GM23338 (cell line): ENCODE measurements around the gene PTPRJ. TPM values are rescaled to one million over a fixed set of nuclear protein-coding genes. Genes with fewer than 3 reads are reported as not detected.

ENCODE experiments used
- ATAC-seq: fragments of 200-7000 bp; cut with Tn5 transposase; 3 replicates; pipeline ENCODE4 v1.9.1; 2020
- DNase-seq: peaks from one replicate; pipeline ENCODE4 v3.0.0-alpha.2; 2015; ENCODE audit warnings: low spot score
- H2AFZ ChIP-seq: fragments of 200-600 bp; sonication (generic); 2 replicates; pipeline ENCODE4 v1.8.0; 2016; ENCODE audit warnings: antibody characterized with exemption, mild to moderate bottlenecking, moderate library complexity
- H3F3A ChIP-seq: fragments of 200-600 bp; sonication (generic); replicated peaks from 2 replicates; pipeline ENCODE4 v1.8.0; 2017; ENCODE audit warnings: antibody characterized with exemption, mixed run types, low read depth
- H3K27ac ChIP-seq: fragments of 200-600 bp; sonication (generic); 2 replicates; pipeline ENCODE4 v1.6.1; 2016; ENCODE audit warnings: low read depth
- H3K27me3 ChIP-seq: fragments of 200-600 bp; sonication (generic); 2 replicates; pipeline ENCODE4 v1.8.0; 2016; ENCODE audit warnings: mild to moderate bottlenecking, mixed run types, moderate library complexity; ENCODE audit not compliant: insufficient read depth
- H3K36me3 ChIP-seq: fragments of 200-600 bp; sonication (generic); 2 replicates; pipeline ENCODE4 v1.8.0; 2016; ENCODE audit warnings: mild to moderate bottlenecking; ENCODE audit not compliant: insufficient read depth
- H3K4me1 ChIP-seq: fragments of 200-600 bp; sonication (generic); 2 replicates; pipeline ENCODE4 v1.8.0; 2016; ENCODE audit warnings: mild to moderate bottlenecking, moderate library complexity; ENCODE audit not compliant: insufficient read depth
- H3K4me2 ChIP-seq: fragments of 200-600 bp; sonication (generic); 2 replicates; pipeline ENCODE4 v1.7.1; 2017; ENCODE audit warnings: mixed run types
- H3K4me3 ChIP-seq: fragments of 200-600 bp; sonication (generic); 2 replicates; pipeline ENCODE4 v1.6.1; 2016; ENCODE audit warnings: mixed run types
- H3K79me2 ChIP-seq: fragments of 200-600 bp; sonication (generic); replicated peaks from 2 replicates; pipeline ENCODE4 v1.8.0; 2017; ENCODE audit warnings: mild to moderate bottlenecking; ENCODE audit not compliant: insufficient read depth
- H3K9me2 ChIP-seq: fragments of 200-600 bp; sonication (generic); 2 replicates; pipeline ENCODE4 v1.8.0; 2017; ENCODE audit not compliant: insufficient read depth
- H4K20me1 ChIP-seq: fragments of 200-600 bp; sonication (generic); replicated peaks from 2 replicates; pipeline ENCODE4 v1.8.0; 2017; ENCODE audit warnings: mild to moderate bottlenecking; ENCODE audit not compliant: insufficient read depth
- H3K27ac Mint-ChIP-seq: 2 replicates; pipeline ENCODE4 v1.8.0; 2020; ENCODE audit warnings: inconsistent platforms, mild to moderate bottlenecking, moderate library complexity, mixed read lengths
- H3K27me3 Mint-ChIP-seq: 3 replicates; pipeline ENCODE4 v1.8.0; 2022; ENCODE audit warnings: low read depth, mild to moderate bottlenecking, moderate library complexity, mixed read lengths, inconsistent platforms; ENCODE audit not compliant: insufficient read depth, poor library complexity
- H3K36me3 Mint-ChIP-seq: 3 replicates; pipeline ENCODE4 v1.8.0; 2021; ENCODE audit warnings: low read depth, mild to moderate bottlenecking, inconsistent platforms, moderate library complexity, mixed read lengths
- H3K4me1 Mint-ChIP-seq: 3 replicates; pipeline ENCODE4 v1.8.0; 2020; ENCODE audit warnings: mild to moderate bottlenecking, inconsistent platforms, mixed read lengths
- H3K4me3 Mint-ChIP-seq: 3 replicates; pipeline ENCODE4 v1.8.0; 2021; ENCODE audit warnings: moderate library complexity, mild to moderate bottlenecking, inconsistent platforms, mixed read lengths
- H3K9me3 Mint-ChIP-seq: 3 replicates; pipeline ENCODE4 v1.8.0; 2020; ENCODE audit warnings: moderate library complexity, mild to moderate bottlenecking, inconsistent platforms, mixed read lengths
- CREB1 ChIP-seq: fragments of 250-450 bp; sonication (Bioruptor Pico); IDR thresholded peaks from 2 replicates; pipeline ENCODE4 v1.5.0; 2020; ENCODE audit warnings: low read depth, mild to moderate bottlenecking, moderate library complexity
- CTCF ChIP-seq, 2 experiments: fragments of 200-600 bp in 1 of 2; sonication (generic) in 1 of 2; conservative IDR thresholded peaks; 2 replicates each; pipeline versions ENCODE4 v1.5.1 to v1.6.1; 2016 to 2017; ENCODE audit warnings: antibody characterized with exemption in 2 of 2, low read depth in 2 of 2, mild to moderate bottlenecking in 2 of 2, moderate library complexity in 1 of 2
- NANOG ChIP-seq: IDR thresholded peaks from 2 replicates; pipeline ENCODE4 v1.6.1; 2016; ENCODE audit warnings: antibody characterized with exemption, borderline replicate concordance
- STAT1 ChIP-seq: IDR thresholded peaks from one replicate; pipeline ENCODE4 v1.6.1; 2016; ENCODE audit warnings: antibody characterized with exemption; ENCODE audit not compliant: unreplicated experiment
- ZNF114 ChIP-seq: fragments of 250-450 bp; sonication (Bioruptor Pico); IDR thresholded peaks from 2 replicates; pipeline ENCODE4 v1.5.0; 2020; ENCODE audit warnings: mild to moderate bottlenecking, moderate library complexity
- ZNF331 ChIP-seq: fragments of 250-450 bp; sonication (Bioruptor Pico); IDR thresholded peaks from 2 replicates; pipeline ENCODE4 v1.5.0; 2020; ENCODE audit warnings: low read depth, mild to moderate bottlenecking, moderate library complexity
- ZNF462 ChIP-seq: fragments of 250-450 bp; sonication (Bioruptor Pico); IDR thresholded peaks from 2 replicates; pipeline ENCODE4 v1.5.0; 2020; ENCODE audit warnings: mild to moderate bottlenecking, moderate library complexity
- polyA plus RNA-seq: library from polyadenylated mRNA; unstranded; fragments of >200 nt; fragmentation: Nextera tagmentation; extraction: Ambion mirVana; gene quantifications from 2 replicates; pipeline ENCODE4 v1.2.1, GENCODE V29; 2016
- total RNA-seq: library from RNA; depleted of rRNA; stranded (reverse); fragments of >200 nt; shearing (Covaris generic); gene quantifications from 2 replicates; pipeline ENCODE4 v1.2.3, GENCODE V29; 2014

PTPRJ gene
- total and polyA plus RNA-seq, 2 experiments from 2014 or later, result 4.2 to 16.0 TPM

- peaks cover 31% of the 10 kb centered on the region for H3K4me1 Mint-ChIP-seq
- peaks cover 2% of the 10 kb centered on the region; the same call in 1 of the 3 replicates for H3K36me3 Mint-ChIP-seq
- H3K9me3 Mint-ChIP-seq, result no peaks in the 10 kb centered on the region
- no peaks in the 10 kb centered on the region for H3K27me3 ChIP-seq
- peaks cover 9% of the 10 kb centered on the region for H3K4me1 ChIP-seq
- H2AFZ ChIP-seq, result no peak overlapping the region
- peak overlapping the region; percentile 2; the same call in 1 of the 2 replicates for H3K27ac Mint-ChIP-seq
- H3K79me2 ChIP-seq, result no peaks in the 10 kb centered on the region
- no peaks in the 10 kb centered on the region for H4K20me1 ChIP-seq
- no peaks in the 10 kb centered on the region for H3K9me2 ChIP-seq
- H3K4me3 Mint-ChIP-seq, result no peak overlapping the region
- no peaks in the 10 kb centered on the region for H3K36me3 ChIP-seq
- no peak for TF ChIP-seq ZNF114 (CRISPR knock-in tag)
- no peak overlapping the region for H3K4me2 ChIP-seq
- peaks cover 4% of the 10 kb centered on the region; the same call in 1 of the 2 replicates for H3F3A ChIP-seq
- no peak for DNase-seq
- peaks cover 9% of the 10 kb centered on the region for H3K27me3 Mint-ChIP-seq
- no peak overlapping the region for H3K4me3 ChIP-seq
- ATAC-seq, result no peak
- H3K27ac ChIP-seq, result peak overlapping the region; percentile 63; the same call in 1 of the 2 replicates
Measured at GRCh38 chr11:48108231-48109045, 128.1 kb downstream of the PTPRJ start.

GRCh38 chr11:48109046-48109666 lies 128.8 kb downstream of the PTPRJ start:
- Histone ChIP-seq H3K4me2 (0 out of 2 replicates have a peak overlapping the region, but pooled peaks have one; percentile 47), H3K27ac (peak overlapping the region; percentile 63; the same call in 1 of the 2 replicates), H3K4me1 (peaks cover 9% of the 10 kb centered on the region), H3K4me3 (no peak overlapping the region), H3K9me2 (no peaks in the 10 kb centered on the region), H3K79me2 (no peaks in the 10 kb centered on the region), H2AFZ (no peak overlapping the region), H3K27me3 (no peaks in the 10 kb centered on the region), H3F3A (peaks cover 4% of the 10 kb centered on the region; the same call in 1 of the 2 replicates), H4K20me1 (no peaks in the 10 kb centered on the region), H3K36me3 (no peaks in the 10 kb centered on the region)
- TF ChIP-seq CTCF (conservative IDR thresholded peaks at IDR 0.05; ENCODE audit: low read depth in 2 of 2) (peak in 1 of 2 experiments; percentile 25; a peak in 1 of 4 replicates), ZNF114 (CRISPR knock-in tag) (no peak)
- peak; percentile 15; the same call in 1 of the 3 replicates for ATAC-seq
- no peaks in the 10 kb centered on the region for H3K9me3 Mint-ChIP-seq
- H3K27me3 Mint-ChIP-seq, result peaks cover 6% of the 10 kb centered on the region
- DNase-seq, result no peak
- peaks cover 26% of the 10 kb centered on the region for H3K4me1 Mint-ChIP-seq
- H3K36me3 Mint-ChIP-seq, result peaks cover 2% of the 10 kb centered on the region; the same call in 1 of the 3 replicates
- H3K4me3 Mint-ChIP-seq, result no peak overlapping the region
- peak overlapping the region; percentile 2; the same call in 1 of the 2 replicates for H3K27ac Mint-ChIP-seq

GRCh38 chr11:48110509-48110766 lies 130.1 kb downstream of the PTPRJ start:
- H3K36me3 ChIP-seq, result no peaks in the 10 kb centered on the region
- peaks cover 9% of the 10 kb centered on the region for H3K4me1 ChIP-seq
- Mint-ChIP-seq H3K27me3 (peaks cover 10% of the 10 kb centered on the region), H3K9me3 (peaks cover 10% of the 10 kb centered on the region), H3K27ac (no peak overlapping the region), H3K4me3 (no peak overlapping the region), H3K36me3 (peaks cover 13% of the 10 kb centered on the region), H3K4me1 (peaks cover 24% of the 10 kb centered on the region)
- H3K4me3 ChIP-seq, result no peak overlapping the region
- H3F3A ChIP-seq, result peaks cover 4% of the 10 kb centered on the region; the same call in 1 of the 2 replicates
- H3K27ac ChIP-seq, result no peak overlapping the region
- H3K79me2 ChIP-seq, result no peaks in the 10 kb centered on the region
- no peaks in the 10 kb centered on the region for H3K27me3 ChIP-seq
- H2AFZ ChIP-seq, result no peak overlapping the region
- ATAC-seq (no peak), DNase-seq (no peak)
- H3K9me2 ChIP-seq, result no peaks in the 10 kb centered on the region
- no peak overlapping the region for H3K4me2 ChIP-seq
- H4K20me1 ChIP-seq, result no peaks in the 10 kb centered on the region
- TF ChIP-seq CREB1 (no peak), ZNF331 (CRISPR knock-in tag) (no peak), STAT1 (no peak), ZNF462 (CRISPR knock-in tag) (no peak), NANOG (no peak)
